ENCODE data around the gene ZNF532. TPM values are rescaled to one million over a fixed set of nuclear protein-coding genes. Genes with fewer than 3 reads are reported as not detected.

Gene ZNF532
- total RNA-seq, 1 experiment from 2014 or later, result 118 TPM

DNA sequence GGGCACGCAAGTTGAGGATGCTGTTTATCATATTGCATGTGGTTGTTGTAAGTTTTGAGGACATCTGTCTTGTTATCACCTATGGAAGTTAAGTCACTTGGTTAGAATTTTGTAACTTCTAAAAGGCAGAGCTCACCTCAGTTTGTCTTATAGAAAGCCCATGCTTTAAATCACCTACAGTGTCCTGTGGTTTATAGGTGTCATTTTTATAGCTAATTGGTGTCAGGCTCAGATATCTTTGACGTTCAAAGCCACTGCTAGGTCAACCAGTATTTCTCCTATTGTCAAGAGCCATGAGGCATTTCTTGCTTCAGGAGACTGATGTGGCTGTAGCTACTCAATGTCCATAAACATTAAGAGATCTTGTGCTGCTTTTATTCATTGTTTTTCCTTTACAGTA is 16.8 kb downstream of the ZNF532 start:
- Histone ChIP-seq H3K27ac (ENCODE audit: low read depth, low read length, poor library complexity, severe bottlenecking) (no peak overlapping the region), H3K27me3 (replicated peaks; ENCODE audit: insufficient read depth, low read depth, low read length, poor library complexity) (no peaks in the 10 kb centered on the region), H3K4me3 (ENCODE audit: low read depth, low read length, poor library complexity, severe bottlenecking) (no peak overlapping the region), H3K36me3 (ENCODE audit: insufficient read depth, low read length, poor library complexity, severe bottlenecking) (peaks cover 27% of the 10 kb centered on the region), H3K4me1 (ENCODE audit: insufficient read depth, low read length, poor library complexity, severe bottlenecking) (peaks cover under 1% of the 10 kb centered on the region), H3K9me3 (ENCODE audit: low read depth, low read length, poor library complexity, severe bottlenecking) (no peaks in the 10 kb centered on the region)
- ChIA-PET CTCF (interaction anchor here (0.6 kb wide), 1 partner anchor 187 kb away, joined by 3 read pairs; no protein-coding TSS in a partner anchor), POLR2A (ENCODE audit: low non-redundant PET) (no interaction called here)
- no TSS peak for BruUV-seq (replicated peaks)
- intact Hi-C loops (cut with micrococcal nuclease; ENCODE audit: unreplicated experiment), result no loop called here
- TF ChIP-seq EZH2 (IDR thresholded peaks at IDR 0.05; ENCODE audit: borderline replicate concordance, low read depth, low read length, poor library complexity, severe bottlenecking), result no peak
- TF ChIP-seq, protein P1, sequence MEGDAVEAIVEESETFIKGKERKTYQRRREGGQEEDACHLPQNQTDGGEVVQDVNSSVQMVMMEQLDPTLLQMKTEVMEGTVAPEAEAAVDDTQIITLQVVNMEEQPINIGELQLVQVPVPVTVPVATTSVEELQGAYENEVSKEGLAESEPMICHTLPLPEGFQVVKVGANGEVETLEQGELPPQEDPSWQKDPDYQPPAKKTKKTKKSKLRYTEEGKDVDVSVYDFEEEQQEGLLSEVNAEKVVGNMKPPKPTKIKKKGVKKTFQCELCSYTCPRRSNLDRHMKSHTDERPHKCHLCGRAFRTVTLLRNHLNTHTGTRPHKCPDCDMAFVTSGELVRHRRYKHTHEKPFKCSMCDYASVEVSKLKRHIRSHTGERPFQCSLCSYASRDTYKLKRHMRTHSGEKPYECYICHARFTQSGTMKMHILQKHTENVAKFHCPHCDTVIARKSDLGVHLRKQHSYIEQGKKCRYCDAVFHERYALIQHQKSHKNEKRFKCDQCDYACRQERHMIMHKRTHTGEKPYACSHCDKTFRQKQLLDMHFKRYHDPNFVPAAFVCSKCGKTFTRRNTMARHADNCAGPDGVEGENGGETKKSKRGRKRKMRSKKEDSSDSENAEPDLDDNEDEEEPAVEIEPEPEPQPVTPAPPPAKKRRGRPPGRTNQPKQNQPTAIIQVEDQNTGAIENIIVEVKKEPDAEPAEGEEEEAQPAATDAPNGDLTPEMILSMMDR (conservative IDR thresholded peaks at IDR 0.05; ENCODE audit: low read depth, low read length), result no peak
- no peak for DNase-seq (ENCODE audit: low spot score)

DNA sequence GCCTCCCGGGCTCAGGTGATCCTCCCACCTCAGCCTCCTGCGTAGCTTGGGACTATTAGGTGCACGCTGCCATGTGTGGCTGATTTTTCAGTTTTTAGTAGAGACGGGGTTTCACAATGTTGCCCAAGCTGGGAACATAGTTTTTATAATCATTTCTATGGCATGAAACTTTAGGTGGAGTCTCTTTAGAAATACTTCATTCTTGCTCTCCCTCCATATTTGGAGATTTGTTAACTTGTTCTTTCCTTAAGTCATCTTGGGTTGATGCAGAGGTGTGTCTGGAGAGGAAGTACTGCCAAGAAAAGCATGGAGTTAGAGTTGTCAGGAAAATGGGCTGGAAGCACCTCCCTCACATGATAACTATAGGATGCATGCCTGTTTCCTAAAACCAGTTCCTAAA is 17.4 kb downstream of the ZNF532 start:
- ChIA-PET CTCF (no interaction called here), POLR2A (ENCODE audit: low non-redundant PET) (no interaction called here)
- H3K27me3 ChIP-seq (replicated peaks; ENCODE audit: insufficient read depth, low read depth, low read length, poor library complexity), result no peaks in the 10 kb centered on the region
- no peak overlapping the region for H3K27ac ChIP-seq (ENCODE audit: low read depth, low read length, poor library complexity, severe bottlenecking)
- TF ChIP-seq, protein P1 (conservative IDR thresholded peaks at IDR 0.05; ENCODE audit: low read depth, low read length), result no peak
- TF ChIP-seq EZH2 (IDR thresholded peaks at IDR 0.05; ENCODE audit: borderline replicate concordance, low read depth, low read length, poor library complexity, severe bottlenecking), result no peak
- BruUV-seq (replicated peaks), result no TSS peak
- no peak for DNase-seq (ENCODE audit: low spot score)
- H3K4me1 ChIP-seq (ENCODE audit: insufficient read depth, low read length, poor library complexity, severe bottlenecking), result peaks cover 6% of the 10 kb centered on the region
- intact Hi-C loops (cut with micrococcal nuclease; ENCODE audit: unreplicated experiment), result no loop called here
- no peak overlapping the region for H3K4me3 ChIP-seq (ENCODE audit: low read depth, low read length, poor library complexity, severe bottlenecking)
- H3K9me3 ChIP-seq (ENCODE audit: low read depth, low read length, poor library complexity, severe bottlenecking), result no peaks in the 10 kb centered on the region
- peaks cover 21% of the 10 kb centered on the region for H3K36me3 ChIP-seq (ENCODE audit: insufficient read depth, low read length, poor library complexity, severe bottlenecking)

DNA sequence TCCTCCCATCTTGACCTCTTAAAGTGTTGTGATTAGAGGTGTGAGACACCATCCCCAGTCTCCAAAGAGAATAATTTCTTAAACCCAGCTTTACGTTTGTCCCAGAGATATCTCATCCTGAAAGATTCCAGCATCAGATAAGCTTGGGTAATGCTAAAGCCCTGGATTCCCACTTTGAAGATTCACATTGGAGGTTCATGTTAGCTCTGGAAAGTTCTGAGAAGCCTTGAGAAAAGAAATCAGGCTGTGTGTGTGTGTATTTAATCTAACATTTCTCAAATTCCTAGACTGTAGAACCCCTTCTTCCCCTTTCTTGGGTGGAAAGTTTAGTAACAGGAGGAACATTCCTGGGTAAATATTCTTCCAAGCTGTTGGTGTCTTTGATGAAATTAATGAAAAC is 18.0 kb downstream of the ZNF532 start:
- no TSS peak for BruUV-seq (replicated peaks)
- Histone ChIP-seq H3K4me1 (ENCODE audit: insufficient read depth, low read length, poor library complexity, severe bottlenecking) (peaks cover 12% of the 10 kb centered on the region), H3K9me3 (ENCODE audit: low read depth, low read length, poor library complexity, severe bottlenecking) (no peaks in the 10 kb centered on the region), H3K4me3 (ENCODE audit: low read depth, low read length, poor library complexity, severe bottlenecking) (no peak overlapping the region), H3K27ac (ENCODE audit: low read depth, low read length, poor library complexity, severe bottlenecking) (no peak overlapping the region), H3K27me3 (replicated peaks; ENCODE audit: insufficient read depth, low read depth, low read length, poor library complexity) (no peaks in the 10 kb centered on the region), H3K36me3 (ENCODE audit: insufficient read depth, low read length, poor library complexity, severe bottlenecking) (peaks cover 19% of the 10 kb centered on the region)
- CTCF ChIA-PET, result no interaction called here
- intact Hi-C loops (cut with micrococcal nuclease; ENCODE audit: unreplicated experiment), result no loop called here
- DNase-seq (ENCODE audit: low spot score), result no peak
- POLR2A ChIA-PET (ENCODE audit: low non-redundant PET), result no interaction called here
- no peak for TF ChIP-seq EZH2 (IDR thresholded peaks at IDR 0.05; ENCODE audit: borderline replicate concordance, low read depth, low read length, poor library complexity, severe bottlenecking)
- TF ChIP-seq, protein P1 (conservative IDR thresholded peaks at IDR 0.05; ENCODE audit: low read depth, low read length), result no peak
